GM12873 (cell line): ENCODE results near the gene NLRP3.

Experiments
- CTCF ChIP-seq: IDR thresholded peaks from 2 replicates; pipeline ENCODE4 v1.5.1; 2012; ENCODE audit warnings: low read depth, mild to moderate bottlenecking, moderate library complexity, low read length, control low read depth; ENCODE audit not compliant: insufficient read depth; ENCODE audit errors: missing control alignments

NLRP3 gene

DNA sequence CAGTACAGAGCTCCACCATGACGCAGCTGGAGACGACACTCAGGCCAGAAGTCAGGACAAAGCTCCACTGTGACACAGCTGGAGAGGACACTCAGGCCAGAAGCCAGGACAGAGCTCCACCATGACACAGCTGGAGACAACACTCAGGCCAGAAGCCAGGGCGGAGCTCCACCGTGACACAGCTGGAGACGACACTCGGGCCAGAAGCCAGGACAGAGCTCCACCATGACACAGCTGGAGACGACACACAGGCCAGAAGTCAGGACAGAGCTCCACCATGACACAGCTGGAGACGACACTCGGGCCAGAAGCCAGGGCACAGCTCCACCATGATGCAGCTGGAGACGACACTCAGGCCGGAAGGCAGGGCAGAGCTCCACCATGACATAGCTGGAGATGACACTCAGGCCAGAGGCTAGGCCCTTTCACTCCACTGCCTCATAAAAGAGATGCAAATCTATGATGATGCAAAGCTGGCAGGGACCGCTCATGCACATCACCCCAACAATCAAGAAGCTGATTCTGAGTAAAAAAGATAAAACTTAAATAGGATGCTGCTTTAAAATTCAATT, 55.6 kb downstream of the NLRP3 start:
- TF ChIP-seq CTCF, result no peak

- TF ChIP-seq CTCF, result no peak
These were observed 56.1 kb downstream of the NLRP3 start for GRCh38 chr1:247472035-247472434.

- TF ChIP-seq CTCF, result no peak
These were observed 58.4 kb downstream of the NLRP3 start for GRCh38 chr1:247474367-247474766.

DNA sequence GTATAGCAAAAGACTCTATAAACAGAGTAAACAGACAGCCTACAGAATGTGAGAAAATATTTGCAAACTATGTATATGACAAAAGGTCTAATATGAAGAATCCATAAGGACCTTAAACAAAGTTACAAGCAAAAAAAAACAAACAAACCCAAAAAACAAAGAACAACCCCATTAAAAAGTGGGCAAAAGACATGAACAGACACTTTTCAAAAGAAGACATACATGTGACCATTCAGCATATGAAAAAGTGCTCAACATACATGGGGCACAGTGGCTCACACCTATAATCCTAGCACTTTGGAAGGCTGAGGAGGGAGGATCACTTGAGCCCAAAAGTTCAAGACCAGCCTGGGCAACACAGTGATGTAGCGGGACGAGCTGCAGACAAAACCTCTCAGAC, 59.8 kb downstream of the NLRP3 start:
- no peak for TF ChIP-seq CTCF

- TF ChIP-seq CTCF, result no peak
These were observed 66.8 kb downstream of the NLRP3 start for GRCh38 chr1:247482747-247483146.

DNA sequence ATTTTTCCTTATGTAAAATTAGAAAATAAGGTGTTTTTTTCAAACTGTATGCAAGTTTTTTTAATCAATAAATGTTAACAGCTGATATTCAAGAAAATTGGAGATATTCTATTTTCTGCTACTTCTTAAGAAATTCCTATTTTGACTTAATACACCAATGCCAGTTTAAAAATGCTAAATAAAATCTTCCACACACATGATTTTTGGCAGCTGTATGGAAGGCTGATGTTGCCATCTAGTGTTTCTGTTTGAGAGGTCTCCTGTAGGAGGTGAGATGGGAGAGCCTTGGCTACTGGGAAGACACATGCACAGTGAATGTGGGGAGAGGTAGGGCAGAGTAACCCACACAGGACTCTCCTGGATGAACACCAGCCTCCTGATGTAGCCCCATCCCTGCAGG, 71.1 kb downstream of the NLRP3 start:
- TF ChIP-seq CTCF, result peak; percentile 58

DNA sequence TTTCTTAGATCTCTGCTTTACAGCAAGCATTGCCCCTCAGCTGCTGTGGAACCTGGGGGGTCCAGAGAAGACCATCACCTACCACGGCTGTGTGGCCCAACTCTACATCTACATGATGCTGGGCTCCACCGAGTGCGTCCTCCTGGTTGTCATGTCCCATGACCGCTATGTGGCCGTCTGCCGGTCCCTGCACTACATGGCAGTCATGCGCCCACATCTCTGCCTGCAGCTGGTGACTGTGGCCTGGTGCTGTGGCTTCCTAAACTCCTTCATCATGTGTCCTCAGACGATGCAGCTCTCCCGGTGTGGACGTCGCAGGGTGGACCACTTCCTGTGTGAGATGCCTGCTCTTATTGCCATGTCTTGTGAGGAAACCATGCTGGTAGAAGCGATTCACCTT, 75.4 kb downstream of the NLRP3 start:
- no peak for TF ChIP-seq CTCF
